CD14-positive monocyte (primary cell): Measurements from ENCODE around the gene GSTM3. TPM values are rescaled to one million over a fixed set of nuclear protein-coding genes. Genes with fewer than 3 reads are reported as not detected.
A peak's percentile ranks its signal among the peaks of the same experiment; 100 is the strongest.

Source experiments
- DNase-seq, 3 donors: peaks; one replicate each; pipeline ENCODE4 v3.0.0-alpha.2; 2011 to 2022
- H2AFZ ChIP-seq: 2 replicates; pipeline ENCODE4 v1.6.0; 2012; ENCODE audit warnings: mild to moderate bottlenecking, low read depth, low read length, inconsistent platforms; ENCODE audit not compliant: insufficient read depth, poor library complexity, severe bottlenecking
- H3K27ac ChIP-seq, 2 donors: 1 replicate in 1 of 2; 2 replicates in 1 of 2; pipeline ENCODE4 v1.5.1; 2012 to 2013; ENCODE audit warnings: low read length in 2 of 2, control low read depth in 1 of 2, inconsistent platforms in 1 of 2, low read depth in 1 of 2, mild to moderate bottlenecking in 1 of 2
- H3K27me3 ChIP-seq, 2 donors: one replicate each; pipeline versions ENCODE4 v1.6.0 to v1.6.1; 2011 to 2013; ENCODE audit warnings: low read length in 2 of 2; ENCODE audit not compliant: control insufficient read depth in 2 of 2, insufficient read depth in 2 of 2
- H3K36me3 ChIP-seq, 2 donors: replicated peaks in 1 of 2; 1 replicate in 1 of 2; 2 replicates in 1 of 2; pipeline versions ENCODE4 v1.5.1 to v1.6.1; 2012 to 2013; ENCODE audit warnings: low read length in 2 of 2, control low read depth in 1 of 2, inconsistent platforms in 1 of 2, mild to moderate bottlenecking in 1 of 2; ENCODE audit not compliant: insufficient read depth in 2 of 2, control insufficient read depth in 1 of 2
- H3K4me1 ChIP-seq, 2 donors: 1 replicate in 1 of 2; 2 replicates in 1 of 2; pipeline versions ENCODE4 v1.5.1 to v1.6.1; 2012 to 2013; ENCODE audit warnings: low read length in 2 of 2, control low read depth in 1 of 2, inconsistent platforms in 1 of 2, mild to moderate bottlenecking in 1 of 2, moderate library complexity in 1 of 2; ENCODE audit not compliant: insufficient read depth in 2 of 2, control insufficient read depth in 1 of 2
- H3K4me2 ChIP-seq: replicated peaks from 2 replicates; pipeline ENCODE3; 2012; ENCODE audit warnings: low read length, moderate library complexity, mild to moderate bottlenecking; ENCODE audit not compliant: poor library complexity, severe bottlenecking; ENCODE audit errors: extremely low read depth
- H3K4me3 ChIP-seq, 3 experiments: fragments of 200-600 bp in 1 of 3; sonication (generic) in 1 of 3; replicated peaks in 1 of 3; 1 replicate in 2 of 3; 2 replicates in 1 of 3; pipeline ENCODE4 v1.5.1; 2011 to 2013; ENCODE audit warnings: low read length in 3 of 3, mild to moderate bottlenecking in 3 of 3, control low read depth in 2 of 3, low read depth in 2 of 3, inconsistent platforms in 1 of 3, moderate library complexity in 1 of 3
- H3K79me2 ChIP-seq: 2 replicates; pipeline ENCODE4 v1.6.0; 2012; ENCODE audit warnings: mild to moderate bottlenecking, control low read depth, inconsistent platforms, low read length, moderate library complexity; ENCODE audit not compliant: insufficient read depth
- H3K9ac ChIP-seq: 2 replicates; pipeline ENCODE4 v1.6.0; 2017; ENCODE audit warnings: low read length, mild to moderate bottlenecking; ENCODE audit not compliant: insufficient read depth, poor library complexity, severe bottlenecking
- H3K9me3 ChIP-seq, 2 donors: replicated peaks in 1 of 2; 1 replicate in 1 of 2; 2 replicates in 1 of 2; pipeline versions ENCODE4 v1.5.1 to v1.6.1; 2012 to 2013; ENCODE audit warnings: low read length in 2 of 2, control low read depth in 1 of 2; ENCODE audit not compliant: control insufficient read depth in 1 of 2, insufficient read depth in 1 of 2
- H4K20me1 ChIP-seq: 2 replicates; pipeline ENCODE4 v1.6.0; 2012; ENCODE audit warnings: mild to moderate bottlenecking, low read length, control low read depth, moderate library complexity; ENCODE audit not compliant: insufficient read depth
- H3K27ac Mint-ChIP-seq, 7 donors: one replicate each; pipeline ENCODE4 v1.8.0; 2020; ENCODE audit warnings: mild to moderate bottlenecking in 7 of 7, mixed read lengths in 7 of 7, moderate library complexity in 6 of 7, inconsistent platforms in 2 of 7
- H3K27me3 Mint-ChIP-seq, 3 donors: one replicate each; pipeline ENCODE4 v1.8.0; 2021 to 2022; ENCODE audit warnings: low read depth in 3 of 3, mild to moderate bottlenecking in 3 of 3, mixed read lengths in 3 of 3, moderate library complexity in 3 of 3, inconsistent platforms in 1 of 3
- H3K36me3 Mint-ChIP-seq, 2 donors: one replicate each; pipeline ENCODE4 v1.8.0; 2020; ENCODE audit warnings: mixed read lengths in 2 of 2, inconsistent platforms in 1 of 2, mild to moderate bottlenecking in 1 of 2
- H3K4me1 Mint-ChIP-seq: one replicate; pipeline ENCODE4 v1.8.0; 2020; ENCODE audit warnings: mild to moderate bottlenecking, mixed read lengths
- H3K4me3 Mint-ChIP-seq, 2 donors: one replicate each; pipeline ENCODE4 v1.8.0; 2020; ENCODE audit warnings: mild to moderate bottlenecking in 2 of 2, mixed read lengths in 2 of 2, moderate library complexity in 1 of 2
- H3K9me3 Mint-ChIP-seq, 7 donors: one replicate each; pipeline ENCODE4 v1.8.0; 2020 to 2022; ENCODE audit warnings: mixed read lengths in 7 of 7, mild to moderate bottlenecking in 6 of 7, moderate library complexity in 6 of 7, inconsistent platforms in 2 of 7
- CTCF ChIP-seq: fragments of 200-600 bp; IDR thresholded peaks from one replicate; pipeline ENCODE4 v1.8.0; 2022; ENCODE audit warnings: antibody characterized with exemption, mild to moderate bottlenecking
- WGBS: methylation state at CpG from one replicate; pipeline ENCODE4 v1.1.5; 2013; ENCODE audit warnings: missing lambda C conversion rate; ENCODE audit not compliant: insufficient coverage; 5-methylcytosine and 5-hydroxymethylcytosine counted together
- intact Hi-C, 2 donors: fragments of 100-400 bp; cut with micrococcal nuclease; formaldehyde crosslinking; loops; one replicate each; pipeline versions ENCODE4 v1.15.0 to v1.15.1; 2023
- polyA plus RNA-seq, 3 donors: library from polyadenylated mRNA; depleted of rRNA in 1 of 3; unstranded in 2 of 3; stranded (reverse) in 1 of 3; fragments of 300-500 nt in 2 of 3; fragments of >200 nt in 1 of 3; fragmentation: Illumina TruSeq in 2 of 3; gene quantifications; 1 replicate in 2 of 3; 2 replicates in 1 of 3; pipeline ENCODE4 v1.2.3, GENCODE V29; 2012 to 2021

GSTM3 gene
- polyA plus RNA-seq, 3 donors, result 0.69 to 3.2 (median 2.8) TPM

- H3K27ac Mint-ChIP-seq, result peak overlapping the region in 2 of 7 donors; percentile 35 to 54
- intact Hi-C loops, result no loop called here
Measured at GRCh38 chr1:109759513-109760334, 18.9 kb upstream of the GSTM3 start.

More at GRCh38 chr1:109759513-109760334, 18.9 kb upstream of the GSTM3 start:
- no peaks in the 10 kb centered on the region for H3K9me3 ChIP-seq
- 69% methylated on average over 11 of the region's 11 CpGs for WGBS
- no peak overlapping the region for H3K4me3 ChIP-seq
- no peak for TF ChIP-seq CTCF
- no peak overlapping the region for H3K27ac ChIP-seq
- Mint-ChIP-seq H3K27me3 (peaks cover 0 to 8% (median 2%) of the 10 kb centered on the region in 3 donors), H3K4me3 (no peak overlapping the region), H3K36me3 (no peaks in the 10 kb centered on the region), H3K4me1 (peaks cover 27% of the 10 kb centered on the region), H3K9me3 (no peaks in the 10 kb centered on the region)
- H3K9ac ChIP-seq, result no peak overlapping the region
- H3K79me2 ChIP-seq, result no peaks in the 10 kb centered on the region
- no peak for DNase-seq
- peaks cover 20 to 22% of the 10 kb centered on the region in 2 donors for H3K4me1 ChIP-seq
- peak overlapping the region; percentile 21 for H2AFZ ChIP-seq
- no peaks in the 10 kb centered on the region for H4K20me1 ChIP-seq
- H3K36me3 ChIP-seq, result no peaks in the 10 kb centered on the region
- no peak overlapping the region for H3K4me2 ChIP-seq
- H3K27me3 ChIP-seq, result no peaks in the 10 kb centered on the region
